HG03457 (cell line): Measurements from ENCODE around the gene OFD1.
"Not testable (repeated sequence)": the region's sequence is repeated elsewhere in the genome, so short reads cannot be mapped to it uniquely, and the experiment has no call there.

Experiments used
- ATAC-seq: cut with Tn5 transposase; IDR thresholded peaks from one replicate; pipeline ENCODE4 v1.9.1; 2021; ENCODE audit warnings: moderate number of reproducible peaks; ENCODE audit not compliant: unreplicated experiment

Gene OFD1

DNA sequence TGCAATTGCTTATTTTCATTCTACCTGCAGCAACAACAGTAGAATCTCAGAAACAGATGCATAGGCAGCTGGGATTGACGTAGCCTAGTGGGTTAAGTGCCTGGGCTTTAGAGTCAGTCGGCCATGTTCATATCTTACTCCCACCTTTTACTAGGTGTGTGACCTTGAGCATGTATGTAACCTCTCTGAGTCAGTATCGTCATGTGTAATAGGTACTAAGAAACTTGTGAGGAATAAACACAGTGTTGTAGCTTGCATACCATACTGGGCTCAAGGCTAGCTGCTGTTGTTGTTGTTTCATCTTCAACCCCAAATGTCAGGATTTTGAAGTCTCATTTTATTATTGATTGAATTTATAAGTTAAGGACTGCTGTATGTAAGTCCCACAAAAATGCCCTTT is 31.4 kb upstream of the OFD1 start:
- no peak for ATAC-seq

DNA sequence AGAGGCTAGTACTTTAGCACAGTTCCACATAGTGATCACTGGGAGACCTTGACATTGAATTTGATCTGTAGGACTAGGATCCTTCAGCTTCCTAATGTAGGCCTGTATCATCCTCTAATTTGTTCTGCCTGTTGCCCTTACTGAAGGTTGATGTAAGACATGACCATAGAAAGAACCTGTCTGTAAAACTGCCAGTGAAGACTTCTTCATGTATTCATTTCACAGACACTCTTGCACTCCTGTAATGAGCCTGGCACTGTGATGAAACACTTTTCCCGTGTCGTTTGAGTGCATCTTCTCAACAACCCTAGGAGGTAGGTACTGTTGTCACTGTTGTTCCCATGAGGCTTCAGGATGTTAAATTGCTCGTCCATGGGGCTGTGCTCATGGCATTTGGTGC is 31.0 kb upstream of the OFD1 start:
- no peak for ATAC-seq

DNA sequence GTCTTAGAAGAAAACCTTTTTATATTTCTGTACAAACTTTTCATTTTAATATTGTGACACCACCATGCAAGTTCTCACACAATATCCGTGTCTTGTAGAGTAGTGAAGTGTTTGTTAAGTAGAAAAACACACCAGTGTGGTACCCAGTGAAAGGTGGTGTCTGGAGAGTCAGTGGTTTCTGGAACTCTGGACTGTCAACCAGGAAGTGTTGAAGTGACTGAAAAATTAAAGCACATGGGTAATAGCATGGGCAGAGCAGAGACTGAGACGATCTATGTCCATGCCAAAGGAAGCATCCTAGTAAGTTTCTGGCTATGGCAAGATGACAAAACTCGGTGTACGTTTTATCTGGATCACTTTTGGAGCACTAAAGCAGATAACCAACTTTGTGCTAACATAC is 23.4 kb upstream of the OFD1 start:
- no peak for ATAC-seq

DNA sequence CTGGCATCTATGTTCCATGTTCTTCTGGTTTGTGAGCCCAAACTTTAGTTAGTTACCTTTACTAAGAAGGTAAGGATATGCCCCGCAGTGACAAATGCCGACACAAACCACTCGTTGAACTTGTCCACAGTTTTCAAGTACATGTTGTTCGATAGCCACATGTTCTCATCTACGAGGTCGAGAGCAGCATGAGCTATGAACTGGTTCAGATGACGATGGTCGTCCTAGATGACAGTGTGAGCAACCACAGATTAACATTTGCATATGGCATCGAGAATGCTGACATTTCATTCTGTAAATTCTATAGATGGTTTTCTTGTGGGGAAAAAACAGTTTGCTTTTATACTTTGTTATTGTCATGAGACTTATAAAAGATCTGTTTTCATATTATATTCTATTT is 18.1 kb upstream of the OFD1 start:
- no peak for ATAC-seq

DNA sequence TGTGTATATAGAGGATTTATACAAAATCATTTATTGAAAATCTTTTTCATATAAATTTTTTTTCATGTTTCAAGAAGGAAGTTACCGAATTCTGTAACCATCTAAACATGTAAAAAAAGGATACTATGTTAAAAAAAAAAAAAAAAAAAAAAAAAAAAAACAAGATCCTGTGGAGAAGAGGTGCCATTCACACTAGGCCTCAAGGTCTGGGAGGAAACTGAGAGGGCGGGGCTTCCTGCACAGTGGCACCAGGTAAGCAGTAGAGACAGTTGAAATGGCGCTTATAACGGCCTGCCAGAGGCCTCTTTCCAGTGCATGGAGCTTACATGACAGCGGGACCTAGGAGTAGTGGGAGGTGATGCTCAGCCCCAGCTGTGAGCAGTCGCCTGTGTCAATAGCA is 17.6 kb upstream of the OFD1 start:
- no peak for ATAC-seq

DNA sequence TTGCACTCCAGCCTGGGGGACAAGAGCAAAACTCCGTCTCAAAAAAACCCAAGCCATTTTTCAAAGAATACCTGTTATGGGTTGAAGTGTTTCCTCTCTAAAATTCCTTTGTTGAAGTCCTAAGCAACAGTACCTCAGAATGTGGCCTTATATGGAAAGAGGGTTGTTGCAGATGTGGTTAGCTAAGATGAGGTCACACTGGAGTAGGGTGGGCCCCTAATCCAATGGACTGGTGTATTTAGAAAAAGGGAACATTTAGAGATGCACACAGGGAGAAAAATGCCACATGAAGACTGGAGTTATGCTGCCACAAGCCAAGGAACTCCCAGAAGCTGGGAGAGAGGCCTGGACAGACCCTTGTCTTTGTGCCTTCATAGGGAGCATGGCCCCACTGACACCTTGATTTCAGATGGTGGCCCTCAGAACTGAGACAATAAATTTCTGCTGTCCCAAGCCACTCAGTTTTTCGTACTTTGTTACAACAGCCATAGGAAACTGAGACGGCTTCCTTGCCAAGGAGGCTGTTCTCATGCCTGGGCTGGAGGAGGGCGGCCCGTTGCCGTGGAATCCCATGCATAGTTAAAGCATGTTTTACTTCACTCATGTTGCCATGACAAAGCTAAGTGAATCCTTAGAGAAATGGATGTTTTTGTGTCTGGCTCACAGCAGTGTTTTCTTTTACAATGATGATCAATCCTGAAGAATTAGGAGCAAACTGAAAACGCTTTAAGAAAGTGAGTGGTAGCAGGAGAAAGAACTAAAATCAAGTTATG is 16.7 kb upstream of the OFD1 start:
- ATAC-seq, result no peak

DNA sequence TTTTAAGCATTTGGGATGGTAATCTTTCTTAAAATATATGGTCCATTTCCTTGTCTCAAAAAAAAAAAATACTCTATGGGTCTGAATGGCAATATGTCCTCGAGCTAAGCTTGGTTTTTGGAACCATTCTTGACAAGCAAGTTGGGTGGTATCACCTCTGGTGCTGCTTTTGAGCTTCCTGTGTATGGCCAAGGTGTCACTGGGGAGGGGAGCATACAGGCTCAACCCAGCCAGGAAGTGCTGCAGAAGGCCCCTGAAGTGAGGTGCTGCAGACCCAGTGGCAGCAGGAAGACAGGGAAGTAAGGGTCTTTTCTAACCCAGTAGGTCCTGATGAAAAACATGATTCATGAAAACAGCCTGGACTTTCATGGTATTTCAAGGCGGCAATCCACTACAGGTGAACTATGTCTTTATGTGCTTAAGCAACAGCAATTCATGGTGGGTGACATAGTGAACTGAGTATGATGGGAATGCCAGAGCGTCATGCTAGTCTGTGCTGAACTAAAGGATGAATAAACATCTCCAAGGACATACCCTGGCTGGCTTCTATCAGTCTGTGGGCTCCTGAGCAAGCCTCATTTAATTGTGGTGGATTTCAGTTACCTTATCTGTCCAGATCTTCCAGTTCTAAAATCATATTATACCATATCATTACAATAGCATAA is 15.2 kb upstream of the OFD1 start:
- no peak for ATAC-seq

DNA sequence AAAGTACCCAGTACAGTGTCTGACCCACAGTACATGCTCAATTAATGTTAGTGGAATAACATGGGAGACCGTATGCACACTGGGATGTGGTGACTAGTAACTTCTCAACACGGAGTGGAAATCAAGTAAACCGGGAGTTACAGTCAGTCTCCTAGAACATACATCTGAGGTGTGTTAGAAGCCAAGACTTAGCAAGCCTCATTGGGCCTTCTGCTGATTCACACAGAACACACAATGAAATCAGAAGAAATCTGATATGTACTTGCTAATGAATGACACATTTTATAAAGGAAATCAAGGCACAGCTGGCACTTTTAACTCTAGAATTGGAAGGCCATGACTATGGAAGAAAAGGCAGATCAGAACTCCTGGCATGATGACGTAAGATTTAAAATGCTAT is 13.2 kb upstream of the OFD1 start:
- no peak for ATAC-seq

DNA sequence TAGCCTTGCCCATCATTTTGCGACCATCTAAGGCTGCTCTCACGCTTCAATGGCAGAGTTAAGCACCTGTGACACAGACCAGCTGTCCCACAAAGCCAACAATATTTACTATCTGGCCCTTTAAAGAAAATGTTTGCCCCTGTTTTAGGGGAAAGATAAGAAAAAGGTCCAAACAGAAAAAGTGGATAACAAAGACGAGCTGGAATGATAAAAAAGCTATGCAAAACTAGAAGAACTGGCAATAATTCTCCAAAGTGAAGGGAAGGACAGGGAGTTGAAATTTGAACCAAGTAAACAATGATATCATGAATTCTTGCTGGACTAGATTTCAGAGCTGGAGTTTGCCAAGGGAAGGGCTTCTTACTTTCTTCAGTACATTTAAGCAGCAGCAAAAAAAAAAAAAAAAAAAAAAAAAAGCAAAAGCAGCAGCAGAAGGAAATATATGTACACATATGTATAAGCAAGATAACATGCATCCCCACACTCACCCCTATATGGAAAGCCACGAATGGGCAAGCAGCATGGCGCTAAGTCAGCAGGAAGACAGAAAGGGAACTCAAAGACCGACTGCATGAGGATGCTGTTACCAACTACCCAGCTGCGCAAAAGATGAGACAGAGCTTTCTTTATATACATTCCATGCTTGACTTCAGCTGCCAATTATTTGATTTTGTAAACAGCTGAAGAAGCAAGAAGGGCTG is 12.6 kb upstream of the OFD1 start:
- no peak for ATAC-seq

DNA sequence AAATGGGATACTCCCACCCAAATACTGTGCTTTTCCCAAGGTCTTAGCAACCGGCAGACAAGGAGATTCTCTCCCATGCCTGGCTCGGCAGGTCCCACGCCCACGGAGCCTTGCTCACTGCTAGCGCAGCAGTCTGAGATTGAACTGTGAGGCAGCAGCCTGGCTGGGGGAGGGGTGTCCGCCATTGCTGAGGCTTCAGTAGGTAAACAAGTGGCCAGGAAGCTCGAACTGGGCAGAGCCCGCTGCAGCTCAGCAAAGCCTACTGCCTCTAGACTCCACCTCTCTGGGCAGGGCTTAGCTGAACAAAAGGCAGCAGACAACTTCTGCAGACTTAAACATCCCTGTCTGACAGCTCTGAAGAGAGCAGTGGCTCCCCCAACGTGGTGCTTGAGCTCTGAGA is 9.7 kb upstream of the OFD1 start:
- not testable (repeated sequence) for ATAC-seq

DNA sequence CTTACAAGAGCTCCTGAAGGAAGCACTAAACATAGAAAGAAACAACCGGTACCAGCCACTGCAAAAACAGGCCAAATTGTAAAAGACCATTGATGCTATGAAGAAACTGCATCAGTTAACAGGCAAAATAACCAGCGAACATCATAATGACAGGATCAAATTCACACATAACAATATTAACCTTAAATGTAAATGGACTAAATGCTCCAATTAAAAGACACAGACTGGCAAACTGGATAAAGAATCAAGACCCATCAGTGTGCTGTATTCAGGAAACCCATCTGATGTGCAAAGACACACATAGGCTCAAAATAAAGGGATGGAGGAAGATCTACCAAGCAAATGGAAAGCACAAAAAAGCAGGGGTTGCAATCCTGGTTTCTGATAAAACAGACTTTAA is 8.0 kb upstream of the OFD1 start:
- not testable (repeated sequence) for ATAC-seq

DNA sequence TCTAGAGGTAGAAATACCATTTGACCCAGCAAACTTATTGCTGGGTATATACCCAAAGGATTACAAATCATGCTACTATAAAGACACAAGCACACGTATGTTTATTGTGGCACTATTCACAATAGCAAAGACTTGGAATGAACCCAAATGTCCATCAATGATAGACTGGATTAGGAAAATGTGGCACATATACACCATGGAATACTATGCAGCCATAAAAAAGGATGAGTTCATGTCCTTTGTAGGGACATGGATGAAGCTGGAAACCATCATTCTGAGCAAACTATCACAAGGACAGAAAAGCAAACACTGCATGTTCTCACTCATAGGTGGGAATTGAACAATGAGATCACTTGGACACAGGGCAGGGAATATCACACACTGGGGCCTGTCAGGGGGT is 4.0 kb upstream of the OFD1 start:
- ATAC-seq, result not testable (repeated sequence)

DNA sequence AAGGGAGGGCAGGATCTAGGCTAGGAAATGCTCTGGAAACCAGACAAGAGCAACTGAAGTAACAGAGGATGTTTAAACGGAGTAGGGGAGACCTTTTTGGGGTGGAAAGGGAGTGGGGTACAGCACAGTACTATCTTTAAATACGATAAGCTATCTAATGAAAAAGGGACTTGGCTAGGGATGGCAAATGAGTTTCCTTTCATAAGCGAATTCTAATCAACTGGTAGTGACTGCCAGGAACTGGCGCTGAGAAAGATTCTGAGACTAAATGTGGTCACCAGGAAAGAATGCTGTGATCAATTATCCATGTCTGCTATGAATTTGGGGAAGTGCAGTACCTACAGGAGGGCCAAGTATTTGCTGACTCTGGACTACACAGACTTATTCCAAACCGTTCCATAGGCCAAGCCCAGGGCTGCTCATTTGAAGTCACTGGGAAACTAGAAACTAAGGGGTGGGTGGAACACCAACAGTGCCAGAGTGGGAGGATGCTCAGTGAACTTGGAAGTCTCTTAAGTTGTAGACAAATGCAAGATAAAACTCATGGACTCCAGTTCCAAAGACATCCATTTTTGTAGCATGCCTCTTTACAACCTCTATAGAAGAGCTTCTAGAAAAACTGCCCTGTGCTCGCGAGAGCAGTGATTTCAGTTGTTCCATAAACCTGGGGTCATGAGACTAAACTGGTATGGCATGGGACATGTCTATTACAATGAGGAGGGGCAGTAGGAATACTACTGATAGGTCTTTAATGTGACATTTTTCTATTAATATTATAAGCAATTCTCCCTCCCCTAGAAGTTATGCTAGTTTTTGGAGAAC is 2.1 kb upstream of the OFD1 start:
- ATAC-seq, result no peak

DNA sequence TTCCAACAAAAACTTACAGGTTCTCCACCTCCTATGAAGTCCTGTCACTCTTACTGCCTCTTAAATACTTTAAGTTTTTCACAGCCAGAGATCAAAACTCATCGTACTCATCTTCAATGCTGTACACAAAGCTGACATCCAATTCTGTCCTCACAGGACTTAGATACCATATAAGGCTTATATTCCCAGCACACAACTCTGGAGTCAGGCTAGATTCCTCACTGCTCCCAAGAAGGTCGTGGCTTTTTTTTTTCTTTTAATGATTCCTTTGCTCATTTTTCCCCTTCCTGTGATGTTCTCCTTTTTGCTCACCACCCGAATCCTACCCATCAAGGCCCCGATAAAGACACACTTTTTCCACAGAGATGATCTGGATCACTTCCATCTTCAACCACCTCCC is 1.0 kb upstream of the OFD1 start:
- ATAC-seq, result no peak

DNA sequence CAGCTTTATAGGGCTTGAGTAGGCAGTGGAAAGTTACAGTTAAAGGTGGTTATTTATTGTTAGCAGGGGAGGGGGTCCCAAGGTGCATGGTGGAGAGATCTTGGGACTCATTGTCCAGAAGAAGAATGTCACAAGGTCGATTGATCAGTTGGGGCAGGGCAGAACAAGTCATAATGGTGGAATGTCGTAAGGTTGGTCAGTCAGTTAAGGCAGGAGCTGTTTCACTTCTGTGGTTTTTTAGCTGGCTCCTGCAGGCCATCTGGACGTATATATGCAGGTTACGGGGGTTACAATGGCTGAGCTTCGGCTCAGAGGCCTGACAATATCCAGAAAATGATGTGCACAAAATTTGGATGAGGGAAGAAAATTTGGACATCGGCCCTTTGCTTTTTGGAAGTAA is 7.1 kb downstream of the OFD1 start:
- ATAC-seq, result no peak

DNA sequence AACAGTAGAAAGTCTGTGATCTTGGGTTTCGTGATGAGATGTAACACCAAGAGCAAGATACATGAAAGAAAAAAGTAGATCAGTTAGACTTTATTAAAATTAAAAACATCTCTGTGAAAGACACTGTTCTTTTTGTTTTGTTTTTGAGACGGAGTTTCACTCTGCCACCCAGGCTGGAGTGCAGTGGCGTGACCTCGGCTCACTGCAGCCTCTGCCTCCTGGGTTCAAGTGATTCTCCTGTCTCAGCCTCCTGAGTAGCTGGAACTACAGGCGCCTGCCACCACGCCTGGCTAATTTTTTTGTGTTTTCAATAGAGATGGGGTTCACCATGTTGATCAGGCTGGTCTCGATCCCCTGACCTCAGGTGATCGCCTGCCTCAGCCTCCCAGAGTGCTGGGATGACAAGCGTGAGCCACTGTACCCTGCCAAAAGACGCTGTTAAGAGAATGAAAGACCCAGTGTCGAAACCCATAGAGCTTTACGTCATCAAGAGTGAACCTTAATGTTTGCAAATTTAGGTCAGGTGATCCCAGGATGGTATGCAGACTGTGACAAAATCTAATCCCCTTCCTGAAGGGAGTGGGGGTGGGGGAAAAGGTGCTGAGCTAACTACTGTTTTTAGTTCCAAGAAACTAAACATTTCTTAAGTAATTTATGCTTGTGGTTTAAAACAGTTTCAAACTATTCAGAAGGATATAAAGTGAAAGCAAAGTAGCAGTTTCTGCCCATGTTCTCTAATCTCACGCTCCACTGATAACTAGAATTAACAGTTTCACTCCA is 8.0 kb downstream of the OFD1 start:
- ATAC-seq, result peak; percentile 87

DNA sequence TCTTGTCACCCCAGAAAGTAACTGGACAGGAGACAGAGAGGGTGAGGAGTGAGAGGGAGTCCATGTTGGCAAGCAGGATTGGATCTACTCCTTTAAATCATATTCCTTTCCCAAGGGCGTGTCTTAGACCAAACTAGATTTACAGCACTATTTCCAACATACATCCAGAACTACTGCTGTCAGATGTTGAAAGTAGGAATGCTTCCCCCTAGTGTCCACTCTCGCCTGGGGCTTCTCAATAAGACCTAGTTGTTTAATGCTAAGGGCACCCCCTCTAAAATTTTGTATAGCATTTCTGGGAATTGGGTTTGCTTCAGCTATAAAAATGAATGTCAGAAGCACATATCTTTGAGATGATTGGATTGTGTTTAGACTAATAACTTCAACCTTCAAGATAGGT is 13.3 kb downstream of the OFD1 start:
- ATAC-seq, result no peak

DNA sequence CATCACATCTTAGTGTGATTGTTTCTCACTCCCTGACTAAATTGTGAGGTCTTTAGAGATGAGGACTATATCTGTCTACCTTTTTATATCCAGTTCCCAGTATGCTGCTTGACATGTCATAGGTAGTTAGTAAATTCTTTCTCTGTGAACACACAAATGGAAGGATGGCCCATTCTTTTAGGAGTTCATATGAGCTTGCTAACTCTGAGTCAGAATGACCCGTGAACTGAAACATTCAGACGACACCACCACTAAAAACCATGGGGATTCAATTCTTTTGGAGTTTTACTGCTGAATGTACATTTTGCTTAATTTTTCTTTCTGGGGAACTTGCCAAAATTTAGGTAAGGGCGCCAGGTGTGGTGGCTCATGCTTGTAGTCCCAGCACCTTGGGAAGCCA is 13.9 kb downstream of the OFD1 start:
- ATAC-seq, result no peak

DNA sequence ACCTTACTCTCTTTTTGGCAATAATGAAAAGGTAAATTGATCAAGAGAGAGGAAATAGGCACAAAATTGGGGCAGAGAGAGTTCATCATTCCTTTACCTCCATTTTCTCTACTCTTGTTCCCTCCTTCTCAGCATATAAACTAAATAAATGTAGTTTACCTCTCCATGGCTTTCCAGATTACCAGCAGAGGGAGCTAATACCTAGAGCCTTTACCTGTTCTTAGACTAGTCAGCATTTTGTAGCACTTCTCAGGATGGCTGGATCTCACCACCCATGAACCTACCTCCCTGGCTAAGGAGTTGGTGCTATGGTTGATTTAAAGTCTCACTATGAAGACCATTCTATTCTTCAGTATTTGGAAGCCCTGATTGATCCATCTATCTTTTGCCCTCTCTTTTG is 15.7 kb downstream of the OFD1 start:
- no peak for ATAC-seq

DNA sequence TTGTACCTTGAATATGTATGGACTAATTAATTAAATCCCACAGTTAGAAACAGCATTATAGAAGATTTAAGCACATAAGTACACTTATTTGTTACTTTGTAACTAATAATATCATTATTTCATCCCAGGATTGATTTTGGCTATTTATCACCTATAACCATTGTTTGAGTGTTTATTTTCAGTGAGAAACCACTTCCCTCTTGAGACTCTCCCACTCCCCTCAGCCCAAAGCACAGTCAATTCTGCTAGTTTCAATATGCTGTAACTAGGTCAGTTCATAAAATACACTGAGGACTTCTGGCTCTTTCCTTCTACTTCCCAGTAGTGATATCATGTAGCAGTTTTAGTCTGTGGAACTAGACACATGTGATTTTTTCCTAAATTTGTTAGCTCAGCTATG is 16.3 kb downstream of the OFD1 start:
- no peak for ATAC-seq

DNA sequence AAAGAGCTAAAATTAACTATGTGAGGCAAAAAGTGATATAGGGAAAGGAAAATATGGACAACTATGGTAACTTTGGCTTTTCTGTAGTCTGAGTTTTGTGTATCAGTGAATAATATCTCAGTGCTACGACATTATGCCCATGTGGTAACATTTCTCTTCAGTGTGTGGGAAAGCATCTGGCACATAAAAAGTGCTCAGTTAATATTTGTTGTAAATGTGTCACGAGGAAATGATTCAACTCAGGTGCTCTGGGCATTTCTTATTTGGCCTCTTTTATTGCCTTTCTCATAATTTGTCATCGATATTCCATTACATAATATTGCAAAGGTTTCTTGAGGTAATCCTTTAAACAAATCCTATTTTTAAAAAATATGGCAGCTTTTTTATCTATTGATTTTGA is 17.6 kb downstream of the OFD1 start:
- no peak for ATAC-seq
